Umbilical cord (tissue), 1 donor: Measurements from ENCODE around the gene ATP2B3. TPM values are rescaled to one million over a fixed set of nuclear protein-coding genes. Genes with fewer than 3 reads are reported as not detected.

ENCODE experiments used
- total RNA-seq: library from RNA; depleted of rRNA; stranded (reverse); fragments of >200 nt; gene quantifications from one replicate; pipeline ENCODE4 v1.2.3, GENCODE V29; 2014; ENCODE audit warnings: low replicate concordance; ENCODE audit not compliant: insufficient read depth

The ATP2B3 gene
- total RNA-seq, 1 donor from 2014 or later: 0.48 TPM

Other genes starting within 250 kb of the ATP2B3 start
- gene PNMA6F, start 195.9 kb upstream of the ATP2B3 start, total RNA-seq: not detected
- gene ZNF275, start 183.5 kb upstream of the ATP2B3 start, total RNA-seq: 7.7 TPM
- gene PNMA6E, start 116.3 kb upstream of the ATP2B3 start, total RNA-seq: not detected
- gene ZFP92, start 106.2 kb upstream of the ATP2B3 start, total RNA-seq: 5.1 TPM
- 0.72 TPM for gene TREX2, start 71.6 kb upstream of the ATP2B3 start, total RNA-seq
- 24.1 TPM for gene HAUS7, start 47.1 kb upstream of the ATP2B3 start, total RNA-seq
- 90.8 TPM for gene BGN, start 22.7 kb upstream of the ATP2B3 start, total RNA-seq
- 23.8 TPM for gene CCNQ, start 81.5 kb downstream of the ATP2B3 start, total RNA-seq
- gene DUSP9, start 129.6 kb downstream of the ATP2B3 start, total RNA-seq: 6.3 TPM
- gene PNCK, start 156.2 kb downstream of the ATP2B3 start, total RNA-seq: 24.1 TPM
- gene SLC6A8, start 170.3 kb downstream of the ATP2B3 start, total RNA-seq: 27.0 TPM
- gene BCAP31, start 206.7 kb downstream of the ATP2B3 start, total RNA-seq: 58.5 TPM
- gene ABCD1, start 207.2 kb downstream of the ATP2B3 start, total RNA-seq: 15.6 TPM
- 23.6 TPM for gene PLXNB3, start 246.6 kb downstream of the ATP2B3 start, total RNA-seq